Measurements from ENCODE around the gene ANP32E.

GRCh38 chr1:150280138-150280707, 44.3 kb upstream of the ANP32E start:
- TF ChIP-seq CTCF (IDR thresholded peaks at IDR 0.05) (no peak), ZFX (IDR thresholded peaks at IDR 0.05; ENCODE audit: borderline replicate concordance) (no peak)

All from 22Rv1 (cell line).